ENCODE data around the gene SEMA4C. TPM values are rescaled to one million over a fixed set of nuclear protein-coding genes. Genes with fewer than 3 reads are reported as not detected.

Gene SEMA4C
- total RNA-seq, 4 donors from 2014 or later = 54.4 to 82.7 (median 75.4) TPM

- no peak for TF ChIP-seq POLR2A (IDR thresholded peaks at IDR 0.05; ENCODE audit: low read depth)
- TF ChIP-seq EP300 (IDR thresholded peaks at IDR 0.05) = no peak
- no peak for TF ChIP-seq POLR2AphosphoS5 (IDR thresholded peaks at IDR 0.05)
- no peak for TF ChIP-seq CTCF (IDR thresholded peaks at IDR 0.05)
These were observed 27.7 kb upstream of the SEMA4C start for GRCh38 chr2:96897491-96898134.

GRCh38 chr2:96895746-96896651 lies 26.1 kb upstream of the SEMA4C start:
- no peak for TF ChIP-seq POLR2A (IDR thresholded peaks at IDR 0.05; ENCODE audit: low read depth)
- 74% methylated on average over 12 of the region's 18 CpGs for WGBS

More at GRCh38 chr2:96897491-96898134, 27.7 kb upstream of the SEMA4C start:
- Histone ChIP-seq H3K4me1 (peaks cover 6 to 40% (median 23%) of the 10 kb centered on the region in 4 donors), H3K36me3 (no peaks in the 10 kb centered on the region), H3K27ac (replicated peaks in 1 of 4) (no peak overlapping the region), H3K4me3 (no peak overlapping the region), H3K9me3 (no peaks in the 10 kb centered on the region), H3K27me3 (no peaks in the 10 kb centered on the region)
- DNase-seq (ENCODE audit: extremely low spot score) = no peak
- intact Hi-C loops (cut with DNase I) = no loop called here
- 68% methylated on average over 11 of the region's 11 CpGs for WGBS

GRCh38 chr2:96895032-96895745 lies 25.3 kb upstream of the SEMA4C start:
- H3K27ac ChIP-seq (replicated peaks in 1 of 4) = peak overlapping the region; percentile 20 to 48 (median 45)

More at GRCh38 chr2:96895746-96896651, 26.1 kb upstream of the SEMA4C start:
- Histone ChIP-seq H3K4me3 (no peak overlapping the region), H3K27me3 (no peaks in the 10 kb centered on the region), H3K27ac (replicated peaks in 1 of 4) (peak overlapping the region; percentile 20 to 48 (median 45)), H3K36me3 (no peaks in the 10 kb centered on the region), H3K4me1 (peaks cover 18 to 56% (median 37%) of the 10 kb centered on the region in 4 donors), H3K9me3 (no peaks in the 10 kb centered on the region)
- DNase-seq (ENCODE audit: extremely low spot score) = no peak
- intact Hi-C loops (cut with DNase I) = no loop called here

GRCh38 chr2:96894151-96894531 lies 24.3 kb upstream of the SEMA4C start:
- intact Hi-C loops (cut with DNase I) = no loop called here
- H3K36me3 ChIP-seq = no peaks in the 10 kb centered on the region
- peaks cover 27 to 65% (median 51%) of the 10 kb centered on the region in 4 donors for H3K4me1 ChIP-seq
- no peak for DNase-seq (ENCODE audit: extremely low spot score)
- no peak overlapping the region for H3K4me3 ChIP-seq
- WGBS = 100% methylated on average over 2 of the region's 3 CpGs
- H3K9me3 ChIP-seq = no peaks in the 10 kb centered on the region
- no peak overlapping the region for H3K27ac ChIP-seq (replicated peaks in 1 of 4)
- no peaks in the 10 kb centered on the region for H3K27me3 ChIP-seq
- no peak for TF ChIP-seq EP300 (IDR thresholded peaks at IDR 0.05)

More at GRCh38 chr2:96895032-96895745, 25.3 kb upstream of the SEMA4C start:
- WGBS = 72% methylated on average over 8 of the region's 10 CpGs
- intact Hi-C loops (cut with DNase I) = no loop called here
- no peaks in the 10 kb centered on the region for H3K9me3 ChIP-seq
- TF ChIP-seq CTCF (IDR thresholded peaks at IDR 0.05) (no peak), POLR2A (IDR thresholded peaks at IDR 0.05; ENCODE audit: low read depth) (no peak), POLR2AphosphoS5 (IDR thresholded peaks at IDR 0.05) (no peak), EP300 (IDR thresholded peaks at IDR 0.05) (no peak)
- H3K36me3 ChIP-seq = no peaks in the 10 kb centered on the region
- H3K4me3 ChIP-seq = no peak overlapping the region
- no peaks in the 10 kb centered on the region for H3K27me3 ChIP-seq
- peaks cover 26 to 64% (median 45%) of the 10 kb centered on the region in 4 donors for H3K4me1 ChIP-seq
- no peak for DNase-seq (ENCODE audit: extremely low spot score)

GRCh38 chr2:96893289-96894150 lies 23.6 kb upstream of the SEMA4C start:
- TF ChIP-seq CTCF (IDR thresholded peaks at IDR 0.05) (no peak), EP300 (IDR thresholded peaks at IDR 0.05) (no peak), POLR2A (IDR thresholded peaks at IDR 0.05; ENCODE audit: low read depth) (no peak), POLR2AphosphoS5 (IDR thresholded peaks at IDR 0.05) (no peak)
- intact Hi-C loops (cut with DNase I) = no loop called here

More at GRCh38 chr2:96893289-96894150, 23.6 kb upstream of the SEMA4C start:
- Histone ChIP-seq H3K9me3 (no peaks in the 10 kb centered on the region), H3K27me3 (no peaks in the 10 kb centered on the region), H3K4me3 (no peak overlapping the region), H3K36me3 (no peaks in the 10 kb centered on the region), H3K4me1 (peaks cover 32 to 65% (median 52%) of the 10 kb centered on the region in 4 donors), H3K27ac (replicated peaks in 1 of 4) (no peak overlapping the region)
- DNase-seq (ENCODE audit: extremely low spot score) = no peak
- 98% methylated on average over 8 of the region's 16 CpGs for WGBS
